ENCODE data around the gene PXDC1. TPM values are rescaled to one million over a fixed set of nuclear protein-coding genes. Genes with fewer than 3 reads are reported as not detected.
"Not testable (repeated sequence)": the region's sequence is repeated elsewhere in the genome, so short reads cannot be mapped to it uniquely, and the experiment has no call there.

Gene PXDC1
- total and polyA plus RNA-seq, 2 experiments from 2014 or later = 12.3 to 16.1 TPM

DNA sequence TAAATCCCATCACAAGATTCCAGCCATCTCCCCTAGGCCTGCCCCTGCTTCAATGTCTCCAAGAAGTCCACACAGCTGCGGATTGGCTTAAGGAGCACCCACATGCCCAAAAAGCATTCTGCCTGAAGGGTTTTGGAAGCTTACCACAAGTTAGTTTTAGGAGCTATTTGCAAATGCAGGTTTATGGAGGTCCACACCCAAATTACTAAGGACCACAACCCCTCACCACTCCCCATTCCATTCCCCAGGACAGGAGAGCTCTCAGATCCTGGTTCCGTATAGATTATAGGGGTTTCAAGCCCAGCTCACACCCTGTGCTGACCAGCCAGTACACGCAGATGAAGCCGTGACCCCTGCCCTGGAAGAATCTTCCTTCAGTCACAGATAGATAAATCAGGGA lies 24.3 kb upstream of the PXDC1 start:
- no peaks in the 10 kb centered on the region for H3K9me3 ChIP-seq (ENCODE audit: low read depth)
- no peaks in the 10 kb centered on the region for H3K27me3 ChIP-seq
- no peaks in the 10 kb centered on the region for H3K36me3 ChIP-seq

DNA sequence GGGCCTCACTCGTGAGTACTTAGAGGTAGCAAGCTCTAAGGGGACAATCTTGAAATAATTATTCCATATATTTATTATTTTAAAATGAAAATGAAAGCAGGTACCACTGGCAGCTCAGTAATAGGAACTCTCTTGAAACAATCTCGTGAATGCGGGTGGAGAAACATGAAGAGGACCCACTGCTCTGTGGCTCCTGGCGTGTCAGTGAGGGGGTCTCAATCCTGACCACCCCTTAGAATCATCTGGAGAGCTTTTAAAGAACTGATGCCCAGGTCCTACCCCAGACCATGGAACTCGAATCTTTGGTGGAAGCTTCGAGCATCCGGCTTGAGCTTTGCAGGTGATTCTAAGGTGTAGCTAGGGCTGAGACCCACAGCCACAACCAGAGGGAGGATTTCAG lies 23.9 kb upstream of the PXDC1 start:
- TF ChIP-seq, protein P1, sequence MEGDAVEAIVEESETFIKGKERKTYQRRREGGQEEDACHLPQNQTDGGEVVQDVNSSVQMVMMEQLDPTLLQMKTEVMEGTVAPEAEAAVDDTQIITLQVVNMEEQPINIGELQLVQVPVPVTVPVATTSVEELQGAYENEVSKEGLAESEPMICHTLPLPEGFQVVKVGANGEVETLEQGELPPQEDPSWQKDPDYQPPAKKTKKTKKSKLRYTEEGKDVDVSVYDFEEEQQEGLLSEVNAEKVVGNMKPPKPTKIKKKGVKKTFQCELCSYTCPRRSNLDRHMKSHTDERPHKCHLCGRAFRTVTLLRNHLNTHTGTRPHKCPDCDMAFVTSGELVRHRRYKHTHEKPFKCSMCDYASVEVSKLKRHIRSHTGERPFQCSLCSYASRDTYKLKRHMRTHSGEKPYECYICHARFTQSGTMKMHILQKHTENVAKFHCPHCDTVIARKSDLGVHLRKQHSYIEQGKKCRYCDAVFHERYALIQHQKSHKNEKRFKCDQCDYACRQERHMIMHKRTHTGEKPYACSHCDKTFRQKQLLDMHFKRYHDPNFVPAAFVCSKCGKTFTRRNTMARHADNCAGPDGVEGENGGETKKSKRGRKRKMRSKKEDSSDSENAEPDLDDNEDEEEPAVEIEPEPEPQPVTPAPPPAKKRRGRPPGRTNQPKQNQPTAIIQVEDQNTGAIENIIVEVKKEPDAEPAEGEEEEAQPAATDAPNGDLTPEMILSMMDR (IDR thresholded peaks at IDR 0.05; ENCODE audit: low read depth, low read length) = no peak
- Histone ChIP-seq H3K27ac (no peak overlapping the region), H3K4me3 (no peak overlapping the region), H3K36me3 (no peaks in the 10 kb centered on the region), H3K27me3 (no peaks in the 10 kb centered on the region), H3K9me3 (ENCODE audit: low read depth) (no peaks in the 10 kb centered on the region), H3K4me1 (ENCODE audit: low read depth) (no peaks in the 10 kb centered on the region)
- no peak for DNase-seq (ENCODE audit: low read depth in 1 of 2, low spot score in 1 of 2)

More for the DNA sequence above, 24.3 kb upstream of the PXDC1 start:
- DNase-seq (ENCODE audit: low read depth in 1 of 2, low spot score in 1 of 2) = no peak
- no peaks in the 10 kb centered on the region for H3K4me1 ChIP-seq (ENCODE audit: low read depth)
- TF ChIP-seq, protein P1 (IDR thresholded peaks at IDR 0.05; ENCODE audit: low read depth, low read length) = no peak
- no peak overlapping the region for H3K27ac ChIP-seq
- H3K4me3 ChIP-seq = no peak overlapping the region

DNA sequence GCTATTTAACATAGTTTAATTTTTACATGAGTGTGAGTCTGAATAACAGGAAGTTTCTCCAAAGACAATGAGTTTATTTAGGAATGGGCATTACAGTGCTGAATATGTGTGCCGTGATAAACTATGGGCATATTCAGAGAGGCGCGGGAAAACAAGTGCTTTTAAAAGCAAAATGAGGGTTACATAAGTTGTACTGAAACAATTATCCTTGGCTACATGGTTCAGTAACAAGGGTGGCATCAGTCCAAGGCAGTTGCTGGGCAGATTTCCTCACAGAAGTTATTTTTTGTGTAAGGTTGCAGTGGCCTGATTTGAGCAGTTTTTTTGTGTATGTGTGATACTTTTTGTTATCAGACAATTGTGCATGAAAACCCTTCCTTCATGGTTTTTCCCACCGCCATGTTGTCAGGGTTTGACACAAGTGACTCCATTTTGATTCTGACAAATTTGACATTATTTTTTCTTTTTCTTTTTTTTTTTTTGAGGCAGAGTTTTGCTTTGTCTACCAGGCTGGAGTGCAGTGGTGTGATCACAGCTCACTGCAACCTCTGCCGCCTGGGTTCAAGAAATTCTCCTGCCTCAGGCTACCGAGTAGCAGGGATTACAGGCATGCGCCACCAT lies 22.3 kb upstream of the PXDC1 start:
- Histone ChIP-seq H3K27ac (no peak overlapping the region), H3K9me3 (ENCODE audit: low read depth) (no peaks in the 10 kb centered on the region), H3K4me3 (no peak overlapping the region), H3K4me1 (ENCODE audit: low read depth) (no peaks in the 10 kb centered on the region), H3K27me3 (no peaks in the 10 kb centered on the region), H3K36me3 (no peaks in the 10 kb centered on the region)
- TF ChIP-seq, protein P1 (IDR thresholded peaks at IDR 0.05; ENCODE audit: low read depth, low read length) = no peak
- peak in 1 of 2 donors; percentile 75 for DNase-seq (ENCODE audit: low read depth in 1 of 2, low spot score in 1 of 2)

DNA sequence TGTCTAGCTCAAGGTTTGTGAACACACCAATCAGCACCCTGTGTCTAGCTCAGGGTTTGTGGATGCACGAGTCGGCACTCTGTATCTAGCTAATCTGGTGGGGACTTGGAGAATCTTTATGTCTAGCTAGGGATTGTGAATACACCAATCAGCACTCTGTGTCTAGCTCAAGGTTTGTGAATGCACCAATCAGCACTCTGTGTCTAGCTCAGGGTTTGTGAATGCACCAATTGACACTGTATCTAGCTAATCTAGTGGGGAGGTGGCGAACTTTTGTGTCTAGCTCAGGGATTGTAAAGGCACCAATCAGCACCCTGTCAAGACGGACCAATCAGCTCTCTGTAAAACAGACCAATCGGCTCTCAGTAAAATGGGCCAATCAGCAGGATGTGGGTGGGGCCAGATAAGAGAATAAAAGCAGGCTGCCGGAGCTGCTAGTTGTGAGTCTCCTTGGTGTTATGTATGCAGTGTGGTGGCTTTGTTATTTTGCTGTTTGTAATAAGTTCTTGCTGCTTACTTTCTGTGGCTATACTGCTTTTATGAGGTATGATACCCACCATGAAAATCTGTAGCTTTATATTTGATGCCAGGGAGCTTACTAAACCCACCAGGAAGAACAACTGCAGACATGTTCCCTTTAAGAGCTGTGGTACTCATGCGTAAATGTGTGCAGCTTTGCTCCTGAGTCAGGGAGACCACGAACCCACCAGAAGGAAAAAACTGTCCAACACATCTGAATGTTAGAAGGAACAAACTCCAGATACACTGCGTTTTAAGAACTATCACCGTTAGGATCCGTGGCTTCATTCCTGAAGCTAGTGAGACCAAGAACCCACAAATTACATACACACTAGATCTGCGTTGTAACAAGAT lies 20.9 kb upstream of the PXDC1 start:
- DNase-seq (ENCODE audit: low read depth in 1 of 2, low spot score in 1 of 2); H3K4me3 ChIP-seq; H3K9me3 ChIP-seq (ENCODE audit: low read depth); H3K27ac ChIP-seq; H3K4me1 ChIP-seq (ENCODE audit: low read depth); H3K36me3 ChIP-seq; H3K27me3 ChIP-seq: not testable (repeated sequence)

DNA sequence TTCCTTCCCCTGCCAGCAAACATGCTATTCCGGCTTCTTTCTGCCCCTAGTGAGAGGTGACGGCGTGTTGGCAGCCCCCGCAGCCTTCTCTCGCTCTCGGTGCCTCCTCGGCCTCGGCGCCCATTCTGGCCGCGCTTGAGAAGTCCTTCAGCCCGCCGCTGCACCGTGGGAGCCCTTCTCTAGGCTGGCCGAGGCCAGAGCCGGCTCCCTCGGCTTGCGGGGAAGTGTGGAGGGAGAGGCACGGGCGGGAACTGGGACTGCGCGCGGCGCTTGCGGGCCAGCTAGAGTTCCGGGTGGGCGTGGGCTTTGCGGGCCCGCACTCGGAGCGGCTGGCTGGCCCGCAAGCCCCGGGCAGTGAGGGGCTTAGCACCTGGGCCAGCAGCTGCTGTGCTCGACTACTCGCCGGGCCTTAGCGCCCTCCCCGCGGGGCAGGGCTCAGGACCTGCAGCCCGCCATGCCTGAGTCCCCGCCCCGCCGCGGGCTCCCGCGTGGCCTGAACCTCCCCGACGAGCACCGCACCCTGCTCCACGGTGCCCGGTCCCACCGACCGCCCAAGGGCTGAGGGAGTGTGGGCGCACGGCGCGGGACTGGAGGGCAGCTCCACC lies 20.0 kb upstream of the PXDC1 start:
- Histone ChIP-seq H3K36me3 (no peaks in the 10 kb centered on the region), H3K4me3 (no peak overlapping the region), H3K27me3 (no peaks in the 10 kb centered on the region), H3K9me3 (ENCODE audit: low read depth) (no peaks in the 10 kb centered on the region), H3K4me1 (ENCODE audit: low read depth) (no peaks in the 10 kb centered on the region), H3K27ac (no peak overlapping the region)
- no peak for DNase-seq (ENCODE audit: low read depth in 1 of 2, low spot score in 1 of 2)
- TF ChIP-seq, protein P1 (IDR thresholded peaks at IDR 0.05; ENCODE audit: low read depth, low read length) = no peak
